ENCODE results near the gene KRT86. TPM values are rescaled to one million over a fixed set of nuclear protein-coding genes. Genes with fewer than 3 reads are reported as not detected.

KRT86 gene
- total and polyA plus RNA-seq, 2 of the 8 experiments (the other 6 are each of a cell fraction or from before 2014, with no cell fraction given): 0.12 TPM; not detected in 1

GRCh38 chr12:52338241-52338960 lies 64.0 kb downstream of the KRT86 start:
- no peak overlapping the region for H4K91ac ChIP-seq (replicated peaks; ENCODE audit: insufficient read length, low read length)
- no peaks in the 10 kb centered on the region for H3K9me3 ChIP-seq (ENCODE audit: insufficient read depth in 2 of 2, low read depth in 1 of 2, low read length in 1 of 2)
- H3K9ac ChIP-seq (replicated peaks in 1 of 4; ENCODE audit: extremely low read depth in 1 of 4, low read depth in 3 of 4, low read length in 3 of 4): no peak overlapping the region
- no peak overlapping the region for H4K5ac ChIP-seq (ENCODE audit: insufficient read length, low read depth, low read length)
- no peaks in the 10 kb centered on the region for H3K79me1 ChIP-seq (ENCODE audit: low read depth, low read length)
- no peak for FAIRE-seq
- no peaks in the 10 kb centered on the region for H3K27me3 ChIP-seq (replicated peaks in 1 of 4; ENCODE audit: control insufficient read depth in 3 of 4, extremely low read depth in 1 of 4, insufficient read depth in 3 of 4, low read length in 3 of 4)
- H3K4me3 ChIP-seq (ENCODE audit: extremely low read depth in 1 of 4, insufficient read depth in 2 of 4, low read depth in 3 of 4, low read length in 4 of 4): no peak overlapping the region
- no peak overlapping the region for H3K4me2 ChIP-seq (ENCODE audit: insufficient read depth in 1 of 2, low read depth in 2 of 2, low read length in 2 of 2)
- 86% methylated on average over 10 of the region's 10 CpGs; no CpG with 5 or more reads in 1 of the 2 experiments for WGBS, 2 experiments (ENCODE audit: extremely low coverage in 1 of 2, insufficient coverage in 1 of 2, insufficient read length in 1 of 2, insufficient replicate concordance in 2 of 2, low coverage in 1 of 2, low lambda C conversion rate in 2 of 2, missing lambda C conversion rate in 1 of 2)
- H4K8ac ChIP-seq (ENCODE audit: extremely low read depth, insufficient read depth, low read length): no peak overlapping the region
- no peak overlapping the region for H3K23ac ChIP-seq (ENCODE audit: insufficient read length)
- no peak overlapping the region for H2BK20ac ChIP-seq (ENCODE audit: low read length)
- H3K27ac ChIP-seq (ENCODE audit: low read depth, low read length): no peak overlapping the region
- no peak for DNase-seq (ENCODE audit: low read depth in 1 of 2, low spot score in 2 of 2)
- H3K56ac ChIP-seq (replicated peaks; ENCODE audit: insufficient read length, low read depth, low read length): no peak overlapping the region
- ChIA-PET POLR2A (ENCODE audit: partially characterized antibody) (no interaction called here), CTCF (ENCODE audit: partially characterized antibody) (interaction anchor here (1.0 to 10.9 kb wide), 13 partner anchors 10 to 532 kb away, joined by 3 to 126 read pairs (median 5); no protein-coding TSS in a partner anchor)
- H2AFZ ChIP-seq (ENCODE audit: low read length): 0 out of 2 replicates have a peak overlapping the region, but pooled peaks have one; percentile 16
- H2AK5ac ChIP-seq (ENCODE audit: low read depth, low read length): no peak overlapping the region
- H3K23me2 ChIP-seq (ENCODE audit: low read depth, low read length): no peaks in the 10 kb centered on the region
- H3K4ac ChIP-seq (replicated peaks; ENCODE audit: insufficient read length, low read depth, low read length): no peak overlapping the region
- H4K20me1 ChIP-seq (replicated peaks in 1 of 2; ENCODE audit: control insufficient read depth in 1 of 2, insufficient read depth in 2 of 2, low read length in 2 of 2): no peaks in the 10 kb centered on the region
- H3K14ac ChIP-seq (ENCODE audit: insufficient read length): no peak overlapping the region
- H2BK15ac ChIP-seq (ENCODE audit: low read length): no peak overlapping the region
- H3K18ac ChIP-seq (ENCODE audit: extremely low read depth, low read length): no peak overlapping the region; the same call in 1 of the 2 replicates
- no peaks in the 10 kb centered on the region for H3K79me2 ChIP-seq (ENCODE audit: control insufficient read depth in 1 of 2, insufficient read depth in 2 of 2, low read length in 2 of 2)
- H2BK5ac ChIP-seq (ENCODE audit: low read depth, low read length): 0 out of 2 replicates have a peak overlapping the region, but pooled peaks have one; percentile 63
- H2BK12ac ChIP-seq (ENCODE audit: low read depth, low read length): no peak overlapping the region
- no peaks in the 10 kb centered on the region for H3K36me3 ChIP-seq (ENCODE audit: control insufficient read depth in 2 of 4, insufficient read depth in 4 of 4, low read length in 3 of 4)
- H2BK120ac ChIP-seq (replicated peaks; ENCODE audit: low read depth, low read length): no peak overlapping the region
- peaks cover 0 to 3% (median 0%) of the 10 kb centered on the region in 4 experiments; a peak in 1 of 7 replicates for H3K4me1 ChIP-seq (replicated peaks in 1 of 4; ENCODE audit: control insufficient read depth in 3 of 4, insufficient read depth in 4 of 4, low read length in 3 of 4)
- TF ChIP-seq SP2 (IDR thresholded peaks at IDR 0.05; ENCODE audit: low read length) (no peak), CTBP2 (IDR thresholded peaks at IDR 0.05; ENCODE audit: borderline replicate concordance, insufficient read depth, insufficient read length, low read length) (no peak), BCL11A (IDR thresholded peaks at IDR 0.05; ENCODE audit: low read depth in 2 of 2, low read length in 2 of 2) (no peak), RNF2 (IDR thresholded peaks at IDR 0.05; ENCODE audit: borderline replicate concordance, low read depth, low read length, missing control alignments, poor library complexity, severe bottlenecking) (no peak), SP4 (IDR thresholded peaks at IDR 0.05; ENCODE audit: low read length) (no peak), CTCF (IDR thresholded peaks at IDR 0.05; ENCODE audit: control extremely low read depth in 1 of 3, insufficient read depth in 1 of 3, low read depth in 1 of 3, low read length in 3 of 3) (no peak), CBX5 (IDR thresholded peaks at IDR 0.05; ENCODE audit: low read depth, low read length) (no peak), YY1 (IDR thresholded peaks at IDR 0.05; ENCODE audit: low read depth, low read length) (no peak), CHD2 (IDR thresholded peaks at IDR 0.05; ENCODE audit: low read length) (no peak), POLR2A (IDR thresholded peaks at IDR 0.05; ENCODE audit: control extremely low read depth in 1 of 2, low read depth in 2 of 2, low read length in 2 of 2) (no peak)
